IPS DF 4.7 (cell line): ENCODE data around the gene PTDSS2.
"Not testable (repeated sequence)": the region's sequence is repeated elsewhere in the genome, so short reads cannot be mapped to it uniquely, and the experiment has no call there.

Experiments used
- DNase-seq: peaks from one replicate; pipeline ENCODE4 v3.0.0-alpha.2; 2013; ENCODE audit warnings: low spot score; ENCODE audit errors: extremely low read depth

PTDSS2 gene

GRCh38 chr11:449889-450808 is at the start of gene PTDSS2:
Gene PTDSS2 (plus strand): TSS chr11:450279. CDS start chr11:450456, 177 bp downstream.
- DNase-seq, result peak; percentile 95

GRCh38 chr11:401196-401595 is 48.9 kb upstream of the PTDSS2 start:
- DNase-seq, result not testable (repeated sequence)

- DNase-seq, result no peak
Measured at GRCh38 chr11:403021-403760, 46.9 kb upstream of the PTDSS2 start.

- DNase-seq, result no peak
Measured at GRCh38 chr11:403761-404431, 46.2 kb upstream of the PTDSS2 start.

- DNase-seq, result no peak
Measured at GRCh38 chr11:404551-405264, 45.4 kb upstream of the PTDSS2 start.

- no peak for DNase-seq
Measured at GRCh38 chr11:405323-405953, 44.6 kb upstream of the PTDSS2 start.

GRCh38 chr11:405954-406795 is 43.9 kb upstream of the PTDSS2 start:
- DNase-seq, result no peak

- DNase-seq, result no peak
Measured at GRCh38 chr11:406796-407650, 43.1 kb upstream of the PTDSS2 start.

GRCh38 chr11:407651-408123 is 42.4 kb upstream of the PTDSS2 start:
- no peak for DNase-seq

- DNase-seq, result no peak
Measured at GRCh38 chr11:408154-409007, 41.7 kb upstream of the PTDSS2 start.

- DNase-seq, result no peak
Measured at GRCh38 chr11:409008-409599, 41.0 kb upstream of the PTDSS2 start.

- DNase-seq, result no peak
Measured at GRCh38 chr11:409600-410483, 40.2 kb upstream of the PTDSS2 start.

- DNase-seq, result not testable (repeated sequence)
Measured at GRCh38 chr11:410711-411110, 39.4 kb upstream of the PTDSS2 start.

GRCh38 chr11:411520-411919 is 38.6 kb upstream of the PTDSS2 start:
- DNase-seq, result not testable (repeated sequence)

- DNase-seq, result no peak
Measured at GRCh38 chr11:412641-413119, 37.4 kb upstream of the PTDSS2 start.
